Kidney capillary endothelial cell (primary cell): ENCODE measurements around the gene RTN4R.

Experiments used
- DNase-seq: peaks from one replicate; pipeline ENCODE4 v3.0.0-alpha.2; 2018; ENCODE audit warnings: low spot score

RTN4R gene

DNA sequence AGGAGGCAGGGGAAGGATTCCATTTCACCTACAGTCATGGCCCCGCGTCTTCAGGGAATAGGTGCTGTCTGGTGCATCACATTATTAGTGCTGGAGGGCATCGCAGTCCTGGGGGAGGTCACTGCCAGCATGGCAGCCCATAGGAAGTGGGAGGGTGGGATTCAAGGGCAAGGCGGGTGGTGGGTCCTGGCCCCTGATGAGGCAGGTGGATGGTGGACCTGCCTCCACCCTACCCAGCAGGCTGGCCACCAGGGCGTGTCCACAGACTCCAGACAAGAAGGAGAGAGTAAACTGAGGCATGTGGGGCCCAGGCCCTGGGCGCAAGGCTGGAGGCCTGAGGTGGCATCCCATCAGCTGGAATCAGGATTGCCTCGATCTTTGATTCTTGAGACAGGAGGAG lies 53.3 kb downstream of the RTN4R start:
- DNase-seq, result no peak

DNA sequence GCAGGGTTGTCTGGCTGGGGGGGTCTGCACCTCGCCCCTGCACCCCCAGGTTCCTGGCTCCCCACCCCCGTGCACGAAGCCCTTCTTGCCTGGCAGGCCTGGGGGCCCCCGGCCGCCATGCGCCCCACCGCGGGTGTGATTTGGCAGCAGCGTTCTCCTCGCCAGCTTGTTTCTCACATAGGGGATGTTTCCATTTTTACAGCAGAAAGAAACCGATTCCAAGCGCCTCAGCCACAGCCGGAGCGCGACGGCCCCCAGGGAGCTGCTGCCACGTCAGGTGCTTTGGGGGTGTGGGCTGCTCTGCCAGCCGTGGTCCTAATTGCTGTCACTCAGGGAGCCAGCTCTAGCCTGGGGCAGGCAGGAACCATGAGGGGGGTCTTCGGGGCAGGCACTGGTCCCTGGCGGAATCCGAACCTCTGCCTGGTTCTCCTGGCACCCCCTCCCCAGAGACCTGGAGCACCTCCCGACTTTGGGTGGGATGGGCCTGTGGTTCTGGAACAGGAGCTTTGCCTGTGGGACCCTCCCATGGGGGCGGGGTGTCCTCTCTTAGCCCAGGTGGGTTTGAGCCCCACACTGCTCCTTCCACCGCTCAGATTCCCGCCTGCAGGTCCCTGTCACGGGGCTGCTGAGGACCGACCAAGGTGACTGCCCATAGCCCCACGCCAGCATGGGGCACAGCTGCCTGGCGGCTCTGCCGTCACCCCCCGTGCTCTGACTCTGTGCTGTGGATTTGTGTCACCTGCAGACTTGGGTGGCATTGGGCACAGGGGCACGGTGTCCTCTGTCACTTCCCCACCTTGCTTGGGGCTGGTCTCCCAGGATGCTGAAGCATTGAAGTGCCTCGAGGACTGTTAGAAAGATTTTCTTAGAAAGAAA lies 54.0 kb downstream of the RTN4R start:
- no peak for DNase-seq

DNA sequence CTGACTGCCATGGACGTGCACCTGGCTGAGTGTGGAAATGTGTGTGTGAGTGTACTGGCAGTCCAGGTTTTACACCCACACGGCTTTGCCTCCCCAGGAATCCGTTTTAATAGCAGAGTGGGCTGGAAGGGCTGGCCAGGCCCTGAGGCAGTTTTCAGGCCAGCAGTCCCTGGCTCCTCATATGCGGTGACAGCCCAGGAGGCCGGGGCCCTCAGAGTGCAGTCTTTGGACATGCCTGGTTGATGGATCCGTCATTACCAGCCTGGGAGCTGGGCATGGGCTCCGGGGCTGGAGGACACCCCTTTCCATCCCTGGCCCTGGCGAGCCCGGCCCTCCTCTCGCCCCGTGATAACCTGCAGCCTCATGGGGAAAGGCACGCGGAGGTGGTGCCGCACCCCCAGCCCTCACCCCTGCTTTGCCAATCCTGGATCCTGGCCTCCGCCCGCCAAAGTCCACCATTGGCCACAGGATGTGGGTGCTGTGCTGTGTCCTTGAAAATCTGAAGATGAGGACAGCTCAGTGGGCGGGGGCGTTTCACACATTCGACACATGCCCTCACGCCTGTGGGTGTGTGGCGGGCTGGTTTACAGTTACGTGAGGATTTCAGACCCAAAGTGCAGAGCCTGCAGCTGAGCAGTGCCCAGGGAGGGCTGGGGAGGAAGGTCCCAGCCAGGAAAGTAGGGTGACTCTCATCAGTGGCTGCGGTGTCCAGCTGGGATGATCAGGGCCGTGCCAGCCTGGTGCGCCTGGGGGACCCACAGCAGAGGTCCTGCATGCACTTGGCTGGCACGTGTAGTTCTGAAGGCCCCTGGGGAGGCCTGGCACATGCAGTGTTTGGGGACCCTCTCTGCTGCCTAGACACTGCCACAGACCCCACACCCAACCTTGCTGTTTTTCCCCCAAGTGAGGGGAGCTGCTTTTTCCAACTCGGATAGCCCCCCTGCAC lies 55.1 kb downstream of the RTN4R start:
- DNase-seq, result no peak

DNA sequence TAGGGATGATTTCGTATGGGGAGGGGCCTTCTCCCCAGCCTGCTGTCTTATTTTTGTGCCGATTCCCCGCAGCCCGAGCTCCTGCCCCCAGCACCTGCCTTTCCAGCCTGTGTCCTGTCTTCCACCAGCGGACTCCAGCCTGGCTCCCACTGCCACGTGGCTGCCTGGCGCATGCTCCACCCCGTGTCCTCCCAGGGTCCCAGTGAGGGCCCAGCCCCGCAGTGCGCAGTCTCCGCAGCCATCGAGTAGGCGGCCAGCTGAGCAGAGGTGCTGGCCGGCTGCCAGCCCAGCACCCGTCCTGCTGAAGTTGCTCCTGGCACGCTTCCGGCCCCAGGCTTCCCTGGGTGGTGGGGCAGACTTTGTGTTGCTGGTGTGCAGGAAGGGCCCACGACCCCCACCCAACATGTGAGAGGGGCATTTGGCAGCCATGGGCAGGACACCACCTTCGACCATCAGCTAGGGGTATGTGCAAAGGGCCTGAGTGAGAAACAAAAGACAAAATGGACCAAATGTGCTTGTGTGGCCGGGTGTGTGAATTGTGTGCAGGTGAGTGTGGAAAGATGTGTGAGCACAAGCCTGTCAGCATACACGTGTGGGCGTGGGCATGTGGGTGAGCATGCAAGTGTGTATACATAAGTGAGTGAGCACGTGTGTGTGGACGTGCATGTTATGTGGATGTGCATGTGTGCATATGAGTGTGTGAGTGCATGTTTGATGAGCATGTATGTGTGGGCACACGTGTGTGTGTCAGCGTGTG lies 55.9 kb downstream of the RTN4R start:
- DNase-seq, result no peak

DNA sequence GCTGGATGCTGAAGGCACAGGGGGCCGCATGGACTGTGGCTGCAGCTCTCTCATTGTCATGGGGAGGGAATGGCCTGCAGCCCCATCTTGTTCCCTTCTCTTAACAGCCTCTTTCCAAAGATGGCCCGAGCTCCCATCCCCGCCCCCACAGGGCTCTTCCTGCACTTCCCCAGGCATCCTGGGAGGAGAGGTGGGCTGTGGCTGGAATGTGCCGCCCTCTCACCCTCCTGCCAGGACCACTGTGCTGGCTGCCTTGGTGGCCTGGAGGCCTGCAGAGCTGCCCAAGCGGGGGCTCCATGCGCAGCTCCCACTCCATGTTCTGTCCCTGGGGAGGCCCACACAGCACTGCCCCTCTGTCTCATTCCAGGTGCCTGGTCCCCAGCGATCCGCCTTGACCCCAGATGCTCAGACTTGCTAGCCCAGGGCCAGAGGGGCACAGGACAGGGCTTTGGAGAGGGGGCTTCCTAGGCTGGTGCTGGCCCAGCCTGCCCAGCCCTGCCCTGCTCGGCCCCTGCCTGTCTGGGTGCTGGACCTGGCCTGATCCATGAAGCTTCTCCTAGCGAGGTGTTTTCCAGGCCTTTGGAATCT lies 56.6 kb downstream of the RTN4R start:
- no peak for DNase-seq

DNA sequence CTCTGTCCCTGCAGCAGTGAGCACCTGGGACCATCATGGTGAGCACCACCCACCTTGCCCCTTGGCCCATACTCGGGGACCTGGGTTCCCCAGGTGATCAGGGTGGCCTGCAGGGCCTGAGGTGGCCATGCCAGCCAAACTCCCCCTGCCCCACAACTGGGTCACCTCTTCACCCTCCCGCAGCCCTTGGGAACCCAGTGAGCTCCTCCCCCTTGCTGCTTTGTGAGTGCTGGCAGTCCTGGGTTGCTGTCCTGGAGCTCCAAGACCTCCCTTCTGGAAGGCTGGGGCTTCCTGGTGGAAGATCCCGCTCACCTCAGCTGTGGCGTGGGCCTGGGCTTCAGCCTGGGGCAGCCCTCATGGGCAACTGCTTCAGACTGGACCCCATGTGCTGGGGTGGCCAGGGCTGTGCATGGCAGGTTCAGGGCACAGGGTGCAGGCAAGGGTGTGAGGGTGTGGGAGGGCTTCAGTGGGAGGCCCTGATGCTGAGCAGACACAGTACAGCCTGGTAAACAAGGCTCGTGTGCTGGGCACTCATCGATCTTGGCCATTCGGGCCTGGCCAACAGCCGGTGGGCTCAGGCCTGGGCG lies 57.6 kb downstream of the RTN4R start:
- no peak for DNase-seq

DNA sequence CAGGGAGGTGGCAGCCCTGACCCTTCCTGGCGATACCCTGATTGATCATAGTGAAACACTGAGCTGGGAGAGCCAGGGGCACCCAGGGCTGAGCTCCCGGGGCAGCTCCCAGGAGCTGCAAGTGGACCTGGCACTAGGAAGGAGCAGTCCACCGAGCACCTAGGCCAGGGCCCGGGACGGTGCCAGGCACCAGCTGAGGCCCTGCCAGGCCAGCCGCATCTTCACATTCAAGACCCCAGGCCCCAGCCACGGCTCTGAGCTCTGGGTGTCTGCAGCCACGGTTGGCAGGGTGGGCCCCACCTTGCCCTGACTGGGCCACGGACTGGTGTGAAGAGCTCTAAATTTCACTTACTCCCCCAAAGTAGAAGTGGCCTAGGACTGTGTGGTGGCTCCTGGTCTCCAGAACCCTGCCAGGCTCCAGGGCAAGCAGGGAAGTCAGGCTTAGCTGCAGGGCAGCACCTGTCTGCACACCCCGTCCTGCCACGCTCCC lies 58.3 kb downstream of the RTN4R start:
- DNase-seq, result no peak

DNA sequence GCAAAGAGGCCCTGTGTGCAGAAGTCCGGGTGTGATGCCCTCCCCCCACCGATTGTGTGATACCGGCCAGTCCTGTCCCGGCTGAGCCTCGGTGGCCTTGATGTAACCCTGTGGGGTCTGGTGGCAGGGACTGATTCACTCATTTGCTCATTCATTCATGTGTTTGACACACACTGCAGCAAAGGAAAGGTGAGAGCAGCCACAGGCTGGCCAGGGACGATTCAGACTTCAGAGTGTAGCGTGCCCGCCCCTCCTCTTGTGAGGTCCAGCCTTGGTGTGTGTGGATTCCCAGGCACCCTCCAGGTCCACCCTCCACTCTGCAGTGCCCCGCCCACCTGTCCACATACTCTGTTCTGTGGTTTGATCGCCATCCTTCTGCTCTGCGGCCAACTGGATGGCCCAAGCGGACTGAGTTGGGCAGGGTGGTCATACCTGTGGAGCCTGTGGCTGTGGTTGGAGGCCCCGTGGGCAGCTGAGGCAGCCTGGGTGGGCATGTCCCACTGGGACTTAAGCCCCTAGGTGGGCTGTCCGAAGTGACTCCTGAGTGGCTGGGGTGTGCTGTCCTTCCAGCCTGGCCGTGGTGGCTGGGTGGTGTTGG lies 59.3 kb downstream of the RTN4R start:
- DNase-seq, result no peak

DNA sequence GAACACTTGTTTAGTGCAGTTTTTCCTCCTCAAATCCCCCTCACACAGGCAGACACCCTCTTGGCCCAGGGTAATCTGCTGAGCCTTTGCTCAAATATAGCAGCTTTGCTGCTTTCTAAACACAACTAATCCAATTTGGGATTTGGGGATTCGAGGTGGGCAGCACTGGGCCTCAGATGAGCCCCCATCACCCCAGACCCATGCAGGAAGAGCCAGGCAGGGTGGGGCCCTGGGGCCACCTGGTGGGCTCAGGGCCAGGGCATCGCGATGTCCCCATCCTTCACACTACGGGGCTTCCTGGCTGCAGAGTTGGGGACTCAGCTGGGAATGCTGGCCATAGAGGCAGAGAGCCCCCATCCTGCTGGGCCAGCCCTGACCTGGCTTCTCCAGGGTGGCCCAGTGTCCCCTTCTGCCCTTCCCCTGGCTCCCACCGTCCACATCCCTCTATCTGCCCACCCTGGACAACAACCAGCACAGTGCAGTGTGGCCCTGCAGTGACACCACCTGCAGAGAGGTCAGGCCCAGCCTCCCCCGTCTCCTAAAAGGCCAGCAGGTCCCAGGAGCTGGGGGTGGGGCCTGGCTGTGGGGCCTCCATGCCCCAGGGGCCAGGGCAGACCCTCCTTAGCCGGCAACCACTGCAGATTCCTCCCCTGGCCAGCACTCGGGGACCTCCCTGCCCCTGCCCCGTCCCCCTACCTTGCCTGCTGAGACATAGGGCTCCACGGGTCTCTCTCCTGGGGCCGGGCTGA lies 60.7 kb downstream of the RTN4R start:
- no peak for DNase-seq

DNA sequence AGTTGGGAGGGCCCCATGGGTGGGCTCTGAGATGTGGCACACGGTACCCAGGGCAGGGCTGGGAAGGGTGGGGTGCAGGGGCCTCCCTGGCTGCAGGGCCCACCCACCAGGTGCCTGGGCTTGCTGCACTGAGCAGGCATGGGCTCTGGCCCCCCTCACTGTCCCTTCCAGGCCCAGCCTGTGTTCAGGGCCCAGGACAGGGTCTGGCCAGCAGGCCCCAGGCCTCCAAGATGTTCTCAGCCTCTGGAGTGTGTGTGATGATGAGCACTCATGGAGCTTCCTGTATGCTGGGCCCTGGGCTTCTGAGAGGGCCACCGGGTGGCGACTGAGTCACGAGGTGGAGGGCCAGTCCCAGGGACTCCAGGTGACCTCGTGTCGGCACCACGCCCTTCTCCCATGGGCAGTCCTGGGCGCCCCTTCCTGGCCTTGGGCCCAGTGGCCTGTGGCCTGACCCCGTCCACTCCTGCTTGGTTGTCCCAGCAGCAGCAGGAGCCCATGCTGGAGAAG lies 61.4 kb downstream of the RTN4R start:
- peak; percentile 42 for DNase-seq

DNA sequence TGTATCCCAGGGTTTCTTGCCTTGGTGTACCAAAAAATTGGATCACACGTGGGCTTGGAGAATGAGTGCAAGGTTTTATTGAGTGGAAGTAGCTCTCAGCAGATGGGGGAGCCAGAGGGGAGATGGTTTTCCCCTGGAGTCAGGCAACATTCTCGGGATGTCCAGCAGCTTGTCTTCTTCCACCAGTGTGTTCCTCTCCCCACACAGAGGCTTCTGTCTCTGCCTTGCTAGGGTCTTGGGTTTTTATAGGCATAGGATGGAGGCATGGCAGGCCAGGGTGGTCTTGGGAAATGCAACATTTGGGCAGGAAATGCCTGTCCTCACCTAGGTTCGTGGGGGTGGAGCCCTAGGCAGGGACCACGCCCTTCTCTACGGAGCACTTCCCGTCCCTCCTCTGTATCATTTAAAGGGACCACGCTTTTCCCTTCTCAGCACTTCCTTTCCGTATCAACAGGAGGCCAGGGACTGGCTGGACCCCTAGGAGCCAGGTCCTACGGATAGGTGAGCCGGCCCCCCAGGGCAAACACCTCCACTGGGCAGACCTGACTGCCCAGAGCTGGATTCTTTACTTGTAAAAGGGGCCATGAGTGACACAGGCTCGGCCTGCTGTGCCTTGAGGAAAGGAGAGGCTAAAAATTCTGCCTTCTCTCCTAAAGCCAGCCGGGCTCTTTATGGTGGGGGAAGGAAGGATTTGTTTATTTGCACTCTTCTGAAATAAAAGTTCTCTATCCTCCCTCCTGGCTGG lies 62.0 kb downstream of the RTN4R start:
- DNase-seq, result peak; percentile 52

DNA sequence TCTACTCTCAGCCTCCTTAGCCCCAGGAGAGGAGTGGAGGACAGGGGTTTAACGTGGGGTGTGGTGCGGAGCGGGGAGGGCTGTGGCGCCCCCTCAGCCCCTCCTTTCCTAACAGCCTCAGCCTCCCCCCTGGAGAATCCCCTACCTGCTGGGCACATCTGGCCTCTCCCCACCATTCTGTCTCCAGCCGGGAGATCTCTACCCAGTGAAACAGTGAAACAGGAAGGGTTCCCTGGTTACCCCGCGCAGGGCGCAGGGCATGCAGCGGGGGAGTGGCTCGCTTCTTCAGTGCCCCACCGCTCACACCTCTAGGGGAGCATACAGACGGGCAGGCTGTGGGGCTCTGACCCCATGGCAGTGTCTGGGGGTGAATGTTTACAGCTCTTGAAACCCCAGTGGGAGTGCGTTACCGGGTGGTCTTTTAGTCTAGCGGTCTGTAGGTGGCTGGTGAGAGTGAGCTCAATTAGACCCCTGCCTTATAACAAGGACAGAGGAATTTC lies 62.6 kb downstream of the RTN4R start:
- no peak for DNase-seq

DNA sequence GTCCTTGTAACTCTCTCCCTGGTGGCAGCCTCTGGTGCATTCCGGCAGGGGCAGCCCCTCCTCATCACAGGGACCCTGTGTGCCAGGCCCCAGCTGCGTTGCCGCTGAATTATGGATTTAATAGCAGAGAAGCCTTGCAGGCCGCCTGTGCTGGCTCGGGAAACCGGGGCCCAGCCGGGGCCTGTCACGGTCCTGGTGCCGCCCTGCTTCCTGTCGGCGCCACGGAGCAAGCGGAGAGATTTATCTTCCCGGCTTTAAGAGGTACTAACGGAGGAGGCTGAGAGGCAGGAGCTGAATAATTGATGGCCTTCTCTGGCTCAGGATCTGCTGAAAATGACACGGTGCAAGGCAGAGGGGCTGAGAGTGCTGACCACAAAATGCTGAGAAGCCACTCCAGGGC lies 63.3 kb downstream of the RTN4R start:
- peak; percentile 12 for DNase-seq

DNA sequence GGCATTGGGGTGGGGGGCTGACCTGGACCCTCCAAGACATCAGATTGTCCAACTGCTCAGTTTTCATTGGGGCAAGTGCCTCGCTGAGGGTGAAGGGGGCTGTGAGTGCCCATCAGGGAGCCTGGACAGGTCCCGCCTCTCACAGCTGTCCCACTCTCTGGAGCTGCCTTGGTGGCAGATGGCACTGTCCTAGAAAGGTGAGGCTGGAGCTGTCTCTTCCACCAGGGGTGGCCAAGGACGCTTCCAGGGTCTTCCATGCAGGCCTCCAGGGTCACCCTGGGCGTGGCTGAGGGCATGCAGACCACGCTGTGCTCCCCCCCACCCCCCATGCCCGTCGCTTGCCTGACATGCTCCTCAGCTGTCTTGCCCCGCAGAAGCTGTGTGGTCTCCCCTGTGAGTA lies 63.8 kb downstream of the RTN4R start:
- DNase-seq, result no peak

DNA sequence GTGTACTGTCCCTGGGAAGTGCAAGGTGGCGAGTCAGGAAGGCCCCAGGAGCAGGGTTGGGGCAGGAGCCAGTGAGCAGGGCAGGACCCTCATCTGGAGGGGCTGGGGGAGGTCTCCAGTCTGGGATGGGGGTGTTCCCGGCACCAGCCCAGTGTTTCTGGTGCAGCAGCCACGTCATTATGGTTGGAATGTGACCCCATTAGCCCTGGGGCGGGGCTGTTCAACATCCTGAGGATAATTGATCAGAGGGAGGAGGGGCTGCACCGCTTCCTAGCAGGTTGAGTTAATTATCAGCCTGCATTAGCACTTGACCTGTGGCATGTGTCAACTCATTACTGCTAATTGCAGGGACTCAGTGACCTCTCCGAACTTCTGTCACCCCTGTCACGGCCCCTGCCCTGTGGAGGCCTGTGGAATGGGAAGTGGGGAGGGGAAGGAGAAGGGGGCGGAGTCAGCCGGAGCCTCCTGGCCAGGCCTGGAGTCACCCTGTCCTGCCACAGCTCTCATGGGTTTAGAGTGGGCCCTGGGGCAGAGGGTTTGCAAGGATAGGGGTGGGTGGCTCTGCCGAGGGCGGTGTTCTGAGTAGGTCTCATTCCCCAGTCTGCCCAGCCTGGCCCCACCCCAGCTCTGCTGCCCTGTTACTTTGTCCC lies 64.4 kb downstream of the RTN4R start:
- DNase-seq, result peak; percentile 21

DNA sequence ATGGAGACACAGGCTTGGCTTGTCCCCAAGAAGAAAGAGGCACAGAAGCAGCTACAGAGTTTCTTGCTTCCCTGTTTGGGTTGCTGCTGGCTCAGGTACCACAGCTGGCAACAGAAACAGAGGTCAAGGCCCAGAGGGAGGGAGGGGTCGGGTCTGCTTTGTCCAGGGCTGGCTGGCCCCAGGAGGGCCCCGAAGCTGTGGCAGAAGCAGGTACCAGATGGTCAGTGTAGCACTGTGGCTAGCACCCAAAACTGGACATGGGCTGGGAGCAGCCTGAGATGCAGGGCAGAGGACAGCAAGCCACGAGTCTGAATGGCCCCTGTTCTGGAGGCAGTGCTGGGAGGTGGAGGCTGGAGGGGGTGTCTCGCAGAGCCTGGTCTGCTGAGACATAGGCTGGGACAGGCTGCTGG lies 65.0 kb downstream of the RTN4R start:
- no peak for DNase-seq

DNA sequence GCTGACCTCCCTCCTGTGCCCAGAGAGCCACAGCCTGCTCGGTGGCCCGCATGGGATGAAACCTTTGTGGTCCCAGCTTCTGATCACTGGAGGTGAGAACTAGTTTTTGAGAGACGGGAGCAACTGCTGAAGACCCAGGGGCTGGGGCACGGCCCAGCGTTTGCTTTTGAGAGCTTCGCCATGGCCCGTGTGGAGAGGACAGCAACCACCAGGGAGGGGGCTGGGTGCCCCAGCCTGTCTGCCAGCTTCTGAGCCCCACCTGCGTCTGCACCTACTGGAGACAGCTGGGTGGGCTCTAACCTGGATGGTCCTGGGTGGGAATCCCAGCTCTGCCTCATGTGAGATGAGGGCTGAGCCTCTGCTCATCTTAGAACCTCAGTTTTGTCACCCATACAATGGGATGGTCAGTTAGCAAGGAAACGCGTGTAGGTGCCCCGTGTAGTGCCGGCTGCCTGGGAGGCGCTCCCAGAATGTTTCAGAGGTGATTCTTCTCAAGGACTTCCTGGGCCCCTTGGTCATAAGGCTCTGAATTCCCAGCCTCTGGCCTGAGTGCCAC lies 66.2 kb downstream of the RTN4R start:
- no peak for DNase-seq

DNA sequence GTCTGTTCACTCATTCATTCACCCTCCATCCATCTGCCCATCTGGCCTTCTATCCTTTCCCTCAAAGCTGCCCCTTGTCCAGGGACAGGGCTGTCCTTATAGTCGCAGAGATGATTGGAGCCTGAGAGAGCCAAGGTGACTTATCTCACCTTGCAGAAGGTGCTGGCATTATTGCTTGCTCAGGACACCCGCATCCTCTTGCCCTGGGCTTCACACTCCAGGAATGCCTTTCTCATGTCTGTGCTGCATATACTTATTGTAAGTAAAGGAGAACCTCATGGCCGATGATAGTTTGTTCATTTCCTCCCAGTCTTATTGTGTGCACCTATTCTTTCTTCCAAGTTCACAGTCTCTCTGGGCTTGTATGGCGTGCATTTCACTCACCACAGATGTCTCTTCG lies 68.2 kb downstream of the RTN4R start:
- no peak for DNase-seq
